GM23248 (cell line): ENCODE data around the gene SLC50A1. TPM values are rescaled to one million over a fixed set of nuclear protein-coding genes. Genes with fewer than 3 reads are reported as not detected.

Source experiments
- DNase-seq: peaks from one replicate; pipeline ENCODE4 v3.0.0-alpha.2; 2015
- H2AFZ ChIP-seq: fragments of 200-600 bp; sonication (generic); 2 replicates; pipeline ENCODE4 v1.6.1; 2016; ENCODE audit warnings: antibody characterized with exemption
- H3F3A ChIP-seq: fragments of 200-600 bp; sonication (generic); 2 replicates; pipeline ENCODE4 v1.6.1; 2016; ENCODE audit warnings: mild to moderate bottlenecking, antibody characterized with exemption, mixed run types; ENCODE audit not compliant: insufficient read depth
- H3K27ac ChIP-seq: fragments of 200-600 bp; sonication (generic); 2 replicates; pipeline ENCODE4 v1.5.1; 2016; ENCODE audit warnings: mild to moderate bottlenecking
- H3K27me3 ChIP-seq: fragments of 200-600 bp; sonication (generic); replicated peaks from 2 replicates; pipeline ENCODE4 v1.6.1; 2016; ENCODE audit warnings: mild to moderate bottlenecking; ENCODE audit not compliant: insufficient read depth
- H3K36me3 ChIP-seq: fragments of 200-600 bp; sonication (generic); 2 replicates; pipeline ENCODE4 v1.6.1; 2016; ENCODE audit warnings: low read depth, mild to moderate bottlenecking
- H3K4me1 ChIP-seq: fragments of 200-600 bp; sonication (generic); 2 replicates; pipeline ENCODE4 v1.6.1; 2016; ENCODE audit warnings: mild to moderate bottlenecking; ENCODE audit not compliant: insufficient read depth
- H3K4me2 ChIP-seq: fragments of 200-600 bp; sonication (generic); one replicate; pipeline ENCODE4 v1.6.1; 2016; ENCODE audit warnings: mild to moderate bottlenecking; ENCODE audit not compliant: unreplicated experiment
- H3K4me3 ChIP-seq: fragments of 200-600 bp; sonication (generic); 2 replicates; pipeline ENCODE4 v1.5.1; 2016; ENCODE audit warnings: mild to moderate bottlenecking
- H3K79me2 ChIP-seq: fragments of 200-600 bp; sonication (generic); 2 replicates; pipeline ENCODE4 v1.6.1; 2016; ENCODE audit warnings: mild to moderate bottlenecking; ENCODE audit not compliant: insufficient read depth
- H3K9ac ChIP-seq: fragments of 200-600 bp; sonication (generic); 2 replicates; pipeline ENCODE4 v1.6.1; 2016; ENCODE audit warnings: mild to moderate bottlenecking
- H3K9me2 ChIP-seq: fragments of 200-600 bp; sonication (generic); 2 replicates; pipeline ENCODE4 v1.6.1; 2016; ENCODE audit warnings: mixed run types, mild to moderate bottlenecking, moderate library complexity; ENCODE audit not compliant: insufficient read depth
- H3K9me3 ChIP-seq: fragments of 200-600 bp; sonication (generic); one replicate; pipeline ENCODE4 v1.6.1; 2017; ENCODE audit warnings: low read depth
- H4K20me1 ChIP-seq: fragments of 200-600 bp; sonication (generic); 2 replicates; pipeline ENCODE4 v1.6.0; 2016; ENCODE audit not compliant: insufficient read depth
- EZH2 ChIP-seq: fragments of 200-600 bp; sonication (generic); IDR thresholded peaks from 2 replicates; pipeline ENCODE4 v1.6.1; 2018; ENCODE audit warnings: antibody characterized with exemption, mild to moderate bottlenecking; ENCODE audit not compliant: insufficient read depth, poor library complexity, severe bottlenecking
- EZH2phosphoT487 ChIP-seq: fragments of 200-600 bp; sonication (generic); IDR thresholded peaks from 2 replicates; pipeline ENCODE4 v1.6.1; 2018; ENCODE audit warnings: antibody characterized with exemption, moderate library complexity, mild to moderate bottlenecking, low read depth; ENCODE audit not compliant: insufficient read depth
- WGBS, 2 experiments: methylation state at CpG; one replicate each; pipeline ENCODE4 v1.1.6; 2015 to 2017; ENCODE audit warnings: low lambda C conversion rate in 2 of 2, low coverage in 1 of 2; ENCODE audit errors: missing lambda C conversion rate in 2 of 2; 5-methylcytosine and 5-hydroxymethylcytosine counted together
- in situ Hi-C: fragments of 300-500 bp; cut with MboI; formaldehyde crosslinking; loops from 2 replicates; pipeline ENCODE4 v1.15.0; 2020
- polyA plus RNA-seq: library from polyadenylated mRNA; unstranded; fragments of >200 nt; fragmentation: Nextera tagmentation; extraction: Ambion mirVana; gene quantifications from 2 replicates; pipeline ENCODE4 v1.2.1, GENCODE V29; 2016
- total RNA-seq: library from RNA; depleted of rRNA; stranded (reverse); fragments of >200 nt; shearing (Covaris generic); gene quantifications from 2 replicates; pipeline ENCODE4 v1.2.3, GENCODE V29; 2014

The SLC50A1 gene
- total and polyA plus RNA-seq, 2 experiments from 2014 or later = 33.4 to 55.1 TPM

GRCh38 chr1:155094622-155094948 lies 41.1 kb upstream of the SLC50A1 start:
- Histone ChIP-seq H3K36me3 (no peaks in the 10 kb centered on the region), H3F3A (0 out of 2 replicates have a peak, but pooled peaks cover 6% of the 10 kb centered on the region), H3K79me2 (no peaks in the 10 kb centered on the region), H3K4me1 (no peaks in the 10 kb centered on the region), H2AFZ (no peak overlapping the region), H3K9me3 (no peaks in the 10 kb centered on the region), H3K27me3 (peaks cover 17% of the 10 kb centered on the region), H4K20me1 (no peaks in the 10 kb centered on the region), H3K4me3 (no peak overlapping the region), H3K9me2 (no peaks in the 10 kb centered on the region), H3K9ac (no peak overlapping the region), H3K27ac (no peak overlapping the region), H3K4me2 (no peak overlapping the region)
- in situ Hi-C loops = loop anchor here (5.0 kb wide), 1 partner anchor 73 kb away; no protein-coding TSS in a partner anchor
- TF ChIP-seq EZH2 (no peak), EZH2phosphoT487 (no peak)
- 77 to 85% methylated on average over 2 of the region's 2 CpGs for WGBS, 2 experiments
- no peak for DNase-seq

DNA sequence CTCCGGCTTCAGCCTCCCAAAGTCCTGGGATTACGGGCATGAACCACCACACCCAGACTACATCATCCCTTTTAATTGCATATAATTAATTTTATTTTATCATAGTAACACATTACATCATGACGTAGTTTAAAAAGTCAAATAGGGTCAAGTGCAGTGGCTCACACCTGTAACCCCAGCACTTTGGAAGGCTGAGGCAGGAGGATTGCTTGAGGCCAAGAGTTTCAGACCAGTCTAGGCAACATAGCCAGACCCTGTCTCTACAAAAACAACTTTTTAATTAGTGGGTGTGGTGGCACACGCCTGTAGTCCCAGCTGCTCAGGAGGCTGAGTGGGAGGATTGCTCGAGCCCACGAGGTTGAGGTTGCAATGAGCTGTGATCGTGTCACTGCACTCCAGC lies 36.3 kb upstream of the SLC50A1 start:
- Histone ChIP-seq H3K36me3 (no peaks in the 10 kb centered on the region), H3K9me3 (no peaks in the 10 kb centered on the region), H3F3A (0 out of 2 replicates have a peak, but pooled peaks cover 6% of the 10 kb centered on the region), H3K79me2 (no peaks in the 10 kb centered on the region), H3K9me2 (no peaks in the 10 kb centered on the region), H3K27me3 (peaks cover 19% of the 10 kb centered on the region), H3K4me3 (no peak overlapping the region), H4K20me1 (no peaks in the 10 kb centered on the region), H3K4me1 (no peaks in the 10 kb centered on the region), H2AFZ (no peak overlapping the region), H3K9ac (no peak overlapping the region), H3K27ac (no peak overlapping the region), H3K4me2 (no peak overlapping the region)
- TF ChIP-seq EZH2 (no peak), EZH2phosphoT487 (no peak)
- in situ Hi-C loops = no loop called here
- 63 to 69% methylated on average over 7 of the region's 7 CpGs for WGBS, 2 experiments
- DNase-seq = no peak

GRCh38 chr1:155103325-155103724 lies 32.3 kb upstream of the SLC50A1 start:
- Histone ChIP-seq H3K79me2 (no peaks in the 10 kb centered on the region), H3K36me3 (no peaks in the 10 kb centered on the region), H3K4me2 (no peak overlapping the region), H3F3A (no peaks in the 10 kb centered on the region), H3K27me3 (peaks cover 26% of the 10 kb centered on the region), H3K9ac (no peak overlapping the region), H2AFZ (no peak overlapping the region), H3K4me3 (no peak overlapping the region), H3K4me1 (no peaks in the 10 kb centered on the region), H3K9me3 (no peaks in the 10 kb centered on the region), H4K20me1 (no peaks in the 10 kb centered on the region), H3K9me2 (no peaks in the 10 kb centered on the region), H3K27ac (no peak overlapping the region)
- DNase-seq = no peak
- TF ChIP-seq EZH2phosphoT487 (no peak), EZH2 (no peak)
- 78 to 79% methylated on average over 9 of the region's 9 CpGs for WGBS, 2 experiments
- in situ Hi-C loops = no loop called here

DNA sequence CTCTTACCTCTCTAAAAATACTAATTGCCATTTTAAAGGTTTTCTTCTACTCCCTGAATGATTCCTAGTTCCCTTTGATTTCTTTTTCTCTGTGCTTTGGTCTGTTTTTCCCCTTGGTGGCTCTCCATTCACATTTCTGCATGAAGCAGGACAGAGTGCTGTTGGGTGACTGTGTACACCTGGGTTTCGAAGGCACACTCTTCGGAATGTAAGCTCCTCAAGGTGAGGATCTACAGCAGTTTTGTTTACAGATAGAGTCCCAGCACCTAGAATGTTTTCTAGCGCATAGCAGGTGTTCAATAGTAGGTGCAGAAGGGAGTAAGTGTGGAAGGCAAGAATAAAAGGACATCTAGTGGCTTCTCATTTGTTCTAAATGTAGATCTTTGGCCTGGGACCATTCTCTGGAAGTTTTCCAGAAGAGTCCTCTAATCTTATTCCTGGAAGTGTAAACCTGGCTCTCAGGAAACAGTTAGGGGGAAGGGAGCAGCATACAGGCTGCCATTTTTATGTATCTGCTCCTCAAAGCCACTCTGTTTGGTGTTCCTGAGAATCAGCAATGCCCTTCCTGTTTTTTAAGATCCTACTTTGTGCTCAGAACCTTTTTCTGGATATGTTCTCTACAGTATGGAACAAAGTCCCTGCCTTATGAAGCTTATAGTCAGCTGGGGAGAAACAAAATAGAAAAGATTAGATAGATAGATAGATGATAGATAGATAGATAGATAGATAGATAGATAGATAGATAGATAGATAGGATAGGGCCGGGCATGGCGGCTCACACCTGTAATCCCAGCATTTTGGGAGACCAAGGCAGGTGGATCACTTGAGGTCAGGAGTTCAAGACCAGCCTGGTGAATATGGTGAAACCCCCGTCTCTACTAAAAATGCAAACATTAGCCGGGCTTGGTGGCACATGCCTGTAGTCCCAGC lies 30.8 kb upstream of the SLC50A1 start:
- H3K4me1 ChIP-seq = no peaks in the 10 kb centered on the region
- H3K27me3 ChIP-seq = peaks cover 26% of the 10 kb centered on the region
- TF ChIP-seq EZH2phosphoT487 (no peak), EZH2 (no peak)
- no peak overlapping the region for H3K9ac ChIP-seq
- no peaks in the 10 kb centered on the region for H3K9me3 ChIP-seq
- H3K4me3 ChIP-seq = no peak overlapping the region
- H3K36me3 ChIP-seq = no peaks in the 10 kb centered on the region
- WGBS, 2 experiments = 56 to 58% methylated on average over 7 of the region's 7 CpGs
- DNase-seq = no peak
- H3K79me2 ChIP-seq = no peaks in the 10 kb centered on the region
- no peaks in the 10 kb centered on the region for H3F3A ChIP-seq
- no peak overlapping the region for H3K4me2 ChIP-seq
- no peak overlapping the region for H2AFZ ChIP-seq
- no peaks in the 10 kb centered on the region for H3K9me2 ChIP-seq
- no peaks in the 10 kb centered on the region for H4K20me1 ChIP-seq
- in situ Hi-C loops = no loop called here
- no peak overlapping the region for H3K27ac ChIP-seq

DNA sequence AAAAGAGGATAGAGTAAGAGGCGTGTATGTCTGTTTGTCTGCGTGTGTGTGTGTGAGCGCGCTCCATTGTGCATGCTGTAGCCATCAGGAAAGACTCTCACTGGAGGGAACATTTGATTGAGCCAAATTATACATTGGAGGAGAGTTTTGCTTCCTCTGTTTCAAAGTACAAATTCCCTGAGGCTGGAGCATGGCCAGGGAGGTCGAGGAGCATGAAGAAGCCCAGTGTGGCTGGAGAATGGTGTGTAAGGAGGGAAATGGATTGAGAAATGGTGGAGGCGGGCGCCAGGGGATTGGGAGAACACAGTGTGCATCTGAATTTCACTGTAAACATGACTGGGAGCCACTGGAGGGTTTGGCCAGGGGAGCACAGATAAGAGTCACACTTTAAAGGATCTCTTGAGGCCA lies 30.0 kb upstream of the SLC50A1 start:
- Histone ChIP-seq H3K36me3 (no peaks in the 10 kb centered on the region), H3K4me3 (no peak overlapping the region), H3K9me2 (no peaks in the 10 kb centered on the region)

More for the DNA sequence above, 30.0 kb upstream of the SLC50A1 start:
- 61 to 62% methylated on average over 7 of the region's 7 CpGs for WGBS, 2 experiments
- H2AFZ ChIP-seq = no peak overlapping the region
- peaks cover 26% of the 10 kb centered on the region for H3K27me3 ChIP-seq
- no peak for TF ChIP-seq EZH2
- no peak for TF ChIP-seq EZH2phosphoT487
- no peak overlapping the region for H3K4me2 ChIP-seq
- no peaks in the 10 kb centered on the region for H3K9me3 ChIP-seq
- in situ Hi-C loops = no loop called here
- no peak overlapping the region for H3K9ac ChIP-seq
- no peaks in the 10 kb centered on the region for H3F3A ChIP-seq
- no peaks in the 10 kb centered on the region for H4K20me1 ChIP-seq
- no peak overlapping the region for H3K27ac ChIP-seq
- no peaks in the 10 kb centered on the region for H3K79me2 ChIP-seq
- no peak for DNase-seq
- no peaks in the 10 kb centered on the region for H3K4me1 ChIP-seq
